Liver (tissue), 9 donors: ENCODE results near the gene DNAH8. TPM values are rescaled to one million over a fixed set of nuclear protein-coding genes. Genes with fewer than 3 reads are reported as not detected.

Experiments used
- DNase-seq: peaks from one replicate; pipeline ENCODE4 v3.0.0-alpha.2; 2017; ENCODE audit warnings: low spot score
- H3K27ac ChIP-seq, 2 donors: one replicate each; pipeline ENCODE4 v1.7.0; 2013; ENCODE audit warnings: inconsistent platforms in 2 of 2, low read length in 2 of 2, control low read depth in 1 of 2, low read depth in 1 of 2, mild to moderate bottlenecking in 1 of 2
- H3K27me3 ChIP-seq, 4 donors: one replicate each; pipeline versions ENCODE4 v1.6.1 to v1.7.0; 2013; ENCODE audit warnings: low read length in 3 of 4, inconsistent platforms in 1 of 4, mild to moderate bottlenecking in 1 of 4, moderate library complexity in 1 of 4; ENCODE audit not compliant: control insufficient read depth in 4 of 4, insufficient read depth in 4 of 4
- H3K36me3 ChIP-seq, 4 donors: one replicate each; pipeline versions ENCODE4 v1.6.1 to v1.7.0; 2013; ENCODE audit warnings: low read length in 3 of 4, mild to moderate bottlenecking in 3 of 4, low read depth in 1 of 4, moderate library complexity in 1 of 4; ENCODE audit not compliant: control insufficient read depth in 4 of 4, insufficient read depth in 3 of 4
- H3K4me1 ChIP-seq, 4 donors: one replicate each; pipeline versions ENCODE4 v1.6.1 to v1.7.0; 2013; ENCODE audit warnings: low read length in 3 of 4, mild to moderate bottlenecking in 3 of 4, moderate library complexity in 1 of 4; ENCODE audit not compliant: control insufficient read depth in 4 of 4, insufficient read depth in 4 of 4
- H3K4me3 ChIP-seq, 3 donors: one replicate each; pipeline versions ENCODE4 v1.6.1 to v1.7.0; 2013; ENCODE audit warnings: low read length in 3 of 3, control low read depth in 1 of 3, low read depth in 1 of 3, mild to moderate bottlenecking in 1 of 3
- H3K9ac ChIP-seq, 2 donors: one replicate each; pipeline ENCODE4 v1.7.0; 2013; ENCODE audit warnings: low read length in 2 of 2, mild to moderate bottlenecking in 2 of 2, moderate library complexity in 2 of 2, control low read depth in 1 of 2, low read depth in 1 of 2
- H3K9me3 ChIP-seq, 4 donors: one replicate each; pipeline versions ENCODE4 v1.6.1 to v1.7.0; 2013; ENCODE audit warnings: low read length in 3 of 4; ENCODE audit not compliant: control insufficient read depth in 4 of 4
- EGR1 ChIP-seq, 2 donors: IDR thresholded peaks; 2 replicates each; pipeline ENCODE4 v1.6.1; 2016 to 2018; ENCODE audit warnings: antibody characterized with exemption in 2 of 2, low read depth in 2 of 2
- FOXA1 ChIP-seq: IDR thresholded peaks from 2 replicates; pipeline ENCODE4 v1.6.1; 2016; ENCODE audit warnings: antibody characterized with exemption
- FOXA2 ChIP-seq: IDR thresholded peaks from 2 replicates; pipeline ENCODE4 v1.6.1; 2016; ENCODE audit warnings: antibody characterized with exemption
- GABPA ChIP-seq, 2 donors: IDR thresholded peaks in 1 of 2; conservative IDR thresholded peaks in 1 of 2; 2 replicates each; pipeline ENCODE4 v1.6.1; 2016; ENCODE audit warnings: antibody characterized with exemption in 2 of 2, mild to moderate bottlenecking in 1 of 2, moderate library complexity in 1 of 2
- HNF4A ChIP-seq, 2 donors: conservative IDR thresholded peaks; 2 replicates each; pipeline ENCODE4 v1.6.1; 2016; ENCODE audit warnings: antibody characterized with exemption in 2 of 2, mild to moderate bottlenecking in 2 of 2
- HNF4G ChIP-seq: IDR thresholded peaks from 2 replicates; pipeline ENCODE4 v1.6.1; 2016; ENCODE audit warnings: antibody characterized with exemption
- JUND ChIP-seq, 2 donors: IDR thresholded peaks; 2 replicates each; pipeline ENCODE4 v1.6.1; 2016; ENCODE audit warnings: antibody characterized with exemption in 2 of 2
- NR2F2 ChIP-seq: IDR thresholded peaks from 2 replicates; pipeline ENCODE4 v1.6.1; 2016; ENCODE audit warnings: antibody characterized with exemption
- SP1 ChIP-seq: IDR thresholded peaks from 2 replicates; pipeline ENCODE4 v1.6.1; 2018; ENCODE audit warnings: antibody characterized with exemption, mild to moderate bottlenecking
- TAF1 ChIP-seq: conservative IDR thresholded peaks from 2 replicates; pipeline ENCODE4 v1.6.1; 2016; ENCODE audit warnings: antibody characterized with exemption, mild to moderate bottlenecking
- YY1 ChIP-seq: IDR thresholded peaks from 2 replicates; pipeline ENCODE4 v1.6.1; 2016; ENCODE audit warnings: antibody characterized with exemption, mild to moderate bottlenecking
- WGBS: extraction: QIAGEN DNeasy Blood & Tissue Kit; methylation state at CpG from one replicate; pipeline ENCODE4 v1.1.7; 2013; 5-methylcytosine and 5-hydroxymethylcytosine counted together
- polyA plus RNA-seq, 2 donors: library from polyadenylated mRNA; stranded (reverse) in 1 of 2; unstranded in 1 of 2; fragments of 200-250 nt in 1 of 2; fragments of >200 nt in 1 of 2; fragmentation: Nextera tagmentation in 1 of 2; extraction: Ambion mirVana in 1 of 2; gene quantifications; one replicate each; pipeline versions ENCODE4 v1.2.1 to v1.2.3, GENCODE V29; 2013 to 2015
- total RNA-seq, 2 donors: library from RNA; depleted of rRNA; stranded (reverse); fragments of >200 nt; gene quantifications; one replicate each; pipeline ENCODE4 v1.2.3, GENCODE V29; 2014
- TF ChIP-seq, protein P1 (sequence below): fragments of 150-350 bp; IDR thresholded peaks from 2 replicates; pipeline ENCODE4 v1.5.1; 2017; ENCODE audit warnings: improper control_type of control experiment, low read depth, low read length; ENCODE audit not compliant: missing input control
- TF ChIP-seq, protein P2 (sequence below): IDR thresholded peaks from 2 replicates; pipeline ENCODE4 v1.6.1; 2016; ENCODE audit warnings: antibody characterized with exemption
- TF ChIP-seq, protein P3 (sequence below): IDR thresholded peaks from 2 replicates; pipeline ENCODE4 v1.6.1; 2016; ENCODE audit warnings: antibody characterized with exemption, mild to moderate bottlenecking
- donor health status: healthy.
- donor health status: healthy.
- donor health status: healthy.
- donor health status: healthy.
- donor health status: healthy.

DNAH8 gene
- total and polyA plus RNA-seq, 4 donors, result under 0.01 to 0.05 TPM; not detected in 2

DNA sequence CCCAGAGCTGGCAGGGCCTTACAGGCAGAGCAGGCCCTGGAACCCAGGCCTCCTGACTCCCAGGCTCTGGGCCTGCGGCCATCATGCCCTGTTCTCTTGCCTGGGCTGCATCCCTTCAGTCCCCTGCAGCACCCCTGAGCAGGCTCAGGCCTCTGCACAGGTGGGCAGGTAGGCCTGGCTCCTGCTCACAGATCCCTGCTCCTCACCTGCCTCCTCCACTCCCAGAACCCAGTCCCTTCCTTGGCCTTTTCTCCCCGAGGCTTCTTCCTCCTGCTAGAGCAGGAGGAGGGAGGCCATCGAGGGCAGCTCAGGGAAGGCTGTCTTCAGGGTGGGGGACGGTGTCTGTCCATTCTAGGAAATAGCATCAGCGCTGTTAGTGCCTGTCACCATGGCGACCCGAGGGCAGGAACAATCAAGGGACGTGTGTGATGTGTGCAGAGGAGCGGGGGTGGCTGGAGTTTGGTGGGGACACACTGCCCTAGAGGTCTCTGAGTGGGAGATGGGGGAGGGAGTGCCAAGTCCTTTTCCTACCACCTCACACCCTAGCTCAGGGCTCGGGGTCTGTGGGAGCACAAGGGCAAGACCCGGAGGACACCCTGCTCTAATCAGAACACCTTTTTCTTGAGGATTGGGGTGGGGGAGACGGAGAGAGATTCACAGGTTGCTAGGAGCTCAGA, 360.0 kb downstream of the DNAH8 start (continued):
- TF ChIP-seq, protein P1, sequence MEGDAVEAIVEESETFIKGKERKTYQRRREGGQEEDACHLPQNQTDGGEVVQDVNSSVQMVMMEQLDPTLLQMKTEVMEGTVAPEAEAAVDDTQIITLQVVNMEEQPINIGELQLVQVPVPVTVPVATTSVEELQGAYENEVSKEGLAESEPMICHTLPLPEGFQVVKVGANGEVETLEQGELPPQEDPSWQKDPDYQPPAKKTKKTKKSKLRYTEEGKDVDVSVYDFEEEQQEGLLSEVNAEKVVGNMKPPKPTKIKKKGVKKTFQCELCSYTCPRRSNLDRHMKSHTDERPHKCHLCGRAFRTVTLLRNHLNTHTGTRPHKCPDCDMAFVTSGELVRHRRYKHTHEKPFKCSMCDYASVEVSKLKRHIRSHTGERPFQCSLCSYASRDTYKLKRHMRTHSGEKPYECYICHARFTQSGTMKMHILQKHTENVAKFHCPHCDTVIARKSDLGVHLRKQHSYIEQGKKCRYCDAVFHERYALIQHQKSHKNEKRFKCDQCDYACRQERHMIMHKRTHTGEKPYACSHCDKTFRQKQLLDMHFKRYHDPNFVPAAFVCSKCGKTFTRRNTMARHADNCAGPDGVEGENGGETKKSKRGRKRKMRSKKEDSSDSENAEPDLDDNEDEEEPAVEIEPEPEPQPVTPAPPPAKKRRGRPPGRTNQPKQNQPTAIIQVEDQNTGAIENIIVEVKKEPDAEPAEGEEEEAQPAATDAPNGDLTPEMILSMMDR, result no peak
- TF ChIP-seq FOXA2 (no peak), FOXA1 (no peak), GABPA (IDR thresholded peaks at IDR 0.05 in 1 of 2, conservative IDR thresholded peaks at IDR 0.05 in 1 of 2) (no peak)
- TF ChIP-seq, protein P2, sequence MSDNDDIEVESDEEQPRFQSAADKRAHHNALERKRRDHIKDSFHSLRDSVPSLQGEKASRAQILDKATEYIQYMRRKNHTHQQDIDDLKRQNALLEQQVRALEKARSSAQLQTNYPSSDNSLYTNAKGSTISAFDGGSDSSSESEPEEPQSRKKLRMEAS, result no peak

DNA sequence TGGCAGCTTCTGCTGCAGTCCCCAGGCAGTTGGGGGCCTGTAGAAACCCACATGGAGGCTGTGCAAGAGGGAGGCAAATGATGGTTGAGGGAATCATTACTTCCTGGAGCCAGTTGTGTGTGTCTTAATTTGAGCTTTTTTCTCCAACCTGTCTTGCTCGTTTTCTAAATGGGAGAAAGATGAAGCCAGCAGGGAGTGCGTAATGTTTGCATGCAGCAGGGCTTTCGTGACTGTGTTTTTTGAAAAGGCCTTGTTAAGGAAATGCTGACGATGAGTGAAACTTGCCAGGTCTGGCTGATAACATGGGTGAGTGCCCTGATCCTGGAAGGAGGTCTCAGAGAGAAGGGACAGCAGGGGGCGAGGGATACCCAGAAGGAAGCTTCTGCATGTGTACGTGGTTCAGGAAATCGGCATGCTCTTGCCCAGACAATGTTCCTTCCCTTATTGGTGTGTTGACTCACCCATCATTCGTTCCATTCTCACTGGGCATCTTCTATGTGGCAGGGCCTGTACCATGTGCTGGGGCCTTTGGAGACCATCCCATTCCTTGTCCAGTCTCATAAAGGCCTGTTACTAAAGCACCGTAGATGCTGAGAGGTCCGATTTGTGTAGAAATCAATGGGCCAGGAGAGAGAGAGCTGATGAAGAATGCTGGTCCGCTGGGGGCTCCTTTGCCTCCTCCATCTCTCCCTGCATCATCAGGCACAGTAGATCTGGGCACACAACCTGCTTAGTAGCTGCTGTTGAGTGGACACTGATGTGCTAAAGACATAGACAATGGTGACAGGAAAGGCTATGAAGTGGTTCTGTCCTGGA, 360.9 kb downstream of the DNAH8 start:
- H3K9me3 ChIP-seq, result no peaks in the 10 kb centered on the region
- no peak for TF ChIP-seq HNF4G
- TF ChIP-seq YY1, result no peak
- no peak for TF ChIP-seq GABPA (IDR thresholded peaks at IDR 0.05 in 1 of 2, conservative IDR thresholded peaks at IDR 0.05 in 1 of 2)
- TF ChIP-seq TAF1, result no peak
- TF ChIP-seq, protein P2, result no peak
- no peak for TF ChIP-seq SP1
- no peak for TF ChIP-seq EGR1 (IDR thresholded peaks at IDR 0.05; ENCODE audit: low read depth in 2 of 2)
- TF ChIP-seq HNF4A (conservative IDR thresholded peaks at IDR 0.05), result no peak
- TF ChIP-seq, protein P3, sequence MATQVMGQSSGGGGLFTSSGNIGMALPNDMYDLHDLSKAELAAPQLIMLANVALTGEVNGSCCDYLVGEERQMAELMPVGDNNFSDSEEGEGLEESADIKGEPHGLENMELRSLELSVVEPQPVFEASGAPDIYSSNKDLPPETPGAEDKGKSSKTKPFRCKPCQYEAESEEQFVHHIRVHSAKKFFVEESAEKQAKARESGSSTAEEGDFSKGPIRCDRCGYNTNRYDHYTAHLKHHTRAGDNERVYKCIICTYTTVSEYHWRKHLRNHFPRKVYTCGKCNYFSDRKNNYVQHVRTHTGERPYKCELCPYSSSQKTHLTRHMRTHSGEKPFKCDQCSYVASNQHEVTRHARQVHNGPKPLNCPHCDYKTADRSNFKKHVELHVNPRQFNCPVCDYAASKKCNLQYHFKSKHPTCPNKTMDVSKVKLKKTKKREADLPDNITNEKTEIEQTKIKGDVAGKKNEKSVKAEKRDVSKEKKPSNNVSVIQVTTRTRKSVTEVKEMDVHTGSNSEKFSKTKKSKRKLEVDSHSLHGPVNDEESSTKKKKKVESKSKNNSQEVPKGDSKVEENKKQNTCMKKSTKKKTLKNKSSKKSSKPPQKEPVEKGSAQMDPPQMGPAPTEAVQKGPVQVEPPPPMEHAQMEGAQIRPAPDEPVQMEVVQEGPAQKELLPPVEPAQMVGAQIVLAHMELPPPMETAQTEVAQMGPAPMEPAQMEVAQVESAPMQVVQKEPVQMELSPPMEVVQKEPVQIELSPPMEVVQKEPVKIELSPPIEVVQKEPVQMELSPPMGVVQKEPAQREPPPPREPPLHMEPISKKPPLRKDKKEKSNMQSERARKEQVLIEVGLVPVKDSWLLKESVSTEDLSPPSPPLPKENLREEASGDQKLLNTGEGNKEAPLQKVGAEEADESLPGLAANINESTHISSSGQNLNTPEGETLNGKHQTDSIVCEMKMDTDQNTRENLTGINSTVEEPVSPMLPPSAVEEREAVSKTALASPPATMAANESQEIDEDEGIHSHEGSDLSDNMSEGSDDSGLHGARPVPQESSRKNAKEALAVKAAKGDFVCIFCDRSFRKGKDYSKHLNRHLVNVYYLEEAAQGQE, result no peak
- no peak for TF ChIP-seq JUND (IDR thresholded peaks at IDR 0.05)
- no peak for TF ChIP-seq NR2F2
- TF ChIP-seq, protein P1, result no peak
- 85% methylated on average over 11 of the region's 11 CpGs for WGBS
- H3K4me1 ChIP-seq, result no peaks in the 10 kb centered on the region
- no peaks in the 10 kb centered on the region for H3K27me3 ChIP-seq
- H3K36me3 ChIP-seq, result no peaks in the 10 kb centered on the region
- no peak overlapping the region for H3K9ac ChIP-seq
- H3K27ac ChIP-seq, result no peak overlapping the region
- no peak overlapping the region for H3K4me3 ChIP-seq
- DNase-seq, result no peak
